GM23248 (cell line): Measurements from ENCODE around the gene REG1B. TPM values are rescaled to one million over a fixed set of nuclear protein-coding genes. Genes with fewer than 3 reads are reported as not detected.

Experiments used
- DNase-seq: peaks from one replicate; pipeline ENCODE4 v3.0.0-alpha.2; 2015
- H2AFZ ChIP-seq: fragments of 200-600 bp; sonication (generic); 2 replicates; pipeline ENCODE4 v1.6.1; 2016; ENCODE audit warnings: antibody characterized with exemption
- H3F3A ChIP-seq: fragments of 200-600 bp; sonication (generic); 2 replicates; pipeline ENCODE4 v1.6.1; 2016; ENCODE audit warnings: mild to moderate bottlenecking, antibody characterized with exemption, mixed run types; ENCODE audit not compliant: insufficient read depth
- H3K27ac ChIP-seq: fragments of 200-600 bp; sonication (generic); 2 replicates; pipeline ENCODE4 v1.5.1; 2016; ENCODE audit warnings: mild to moderate bottlenecking
- H3K27me3 ChIP-seq: fragments of 200-600 bp; sonication (generic); replicated peaks from 2 replicates; pipeline ENCODE4 v1.6.1; 2016; ENCODE audit warnings: mild to moderate bottlenecking; ENCODE audit not compliant: insufficient read depth
- H3K36me3 ChIP-seq: fragments of 200-600 bp; sonication (generic); 2 replicates; pipeline ENCODE4 v1.6.1; 2016; ENCODE audit warnings: low read depth, mild to moderate bottlenecking
- H3K4me1 ChIP-seq: fragments of 200-600 bp; sonication (generic); 2 replicates; pipeline ENCODE4 v1.6.1; 2016; ENCODE audit warnings: mild to moderate bottlenecking; ENCODE audit not compliant: insufficient read depth
- H3K4me2 ChIP-seq: fragments of 200-600 bp; sonication (generic); one replicate; pipeline ENCODE4 v1.6.1; 2016; ENCODE audit warnings: mild to moderate bottlenecking; ENCODE audit not compliant: unreplicated experiment
- H3K4me3 ChIP-seq: fragments of 200-600 bp; sonication (generic); 2 replicates; pipeline ENCODE4 v1.5.1; 2016; ENCODE audit warnings: mild to moderate bottlenecking
- H3K79me2 ChIP-seq: fragments of 200-600 bp; sonication (generic); 2 replicates; pipeline ENCODE4 v1.6.1; 2016; ENCODE audit warnings: mild to moderate bottlenecking; ENCODE audit not compliant: insufficient read depth
- H3K9ac ChIP-seq: fragments of 200-600 bp; sonication (generic); 2 replicates; pipeline ENCODE4 v1.6.1; 2016; ENCODE audit warnings: mild to moderate bottlenecking
- H3K9me2 ChIP-seq: fragments of 200-600 bp; sonication (generic); 2 replicates; pipeline ENCODE4 v1.6.1; 2016; ENCODE audit warnings: mixed run types, mild to moderate bottlenecking, moderate library complexity; ENCODE audit not compliant: insufficient read depth
- H3K9me3 ChIP-seq: fragments of 200-600 bp; sonication (generic); one replicate; pipeline ENCODE4 v1.6.1; 2017; ENCODE audit warnings: low read depth
- H4K20me1 ChIP-seq: fragments of 200-600 bp; sonication (generic); 2 replicates; pipeline ENCODE4 v1.6.0; 2016; ENCODE audit not compliant: insufficient read depth
- EZH2 ChIP-seq: fragments of 200-600 bp; sonication (generic); IDR thresholded peaks from 2 replicates; pipeline ENCODE4 v1.6.1; 2018; ENCODE audit warnings: antibody characterized with exemption, mild to moderate bottlenecking; ENCODE audit not compliant: insufficient read depth, poor library complexity, severe bottlenecking
- EZH2phosphoT487 ChIP-seq: fragments of 200-600 bp; sonication (generic); IDR thresholded peaks from 2 replicates; pipeline ENCODE4 v1.6.1; 2018; ENCODE audit warnings: antibody characterized with exemption, moderate library complexity, mild to moderate bottlenecking, low read depth; ENCODE audit not compliant: insufficient read depth
- WGBS, 2 experiments: methylation state at CpG; one replicate each; pipeline ENCODE4 v1.1.6; 2015 to 2017; ENCODE audit warnings: low lambda C conversion rate in 2 of 2, low coverage in 1 of 2; ENCODE audit errors: missing lambda C conversion rate in 2 of 2; 5-methylcytosine and 5-hydroxymethylcytosine counted together
- in situ Hi-C: fragments of 300-500 bp; cut with MboI; formaldehyde crosslinking; loops from 2 replicates; pipeline ENCODE4 v1.15.0; 2020
- polyA plus RNA-seq: library from polyadenylated mRNA; unstranded; fragments of >200 nt; fragmentation: Nextera tagmentation; extraction: Ambion mirVana; gene quantifications from 2 replicates; pipeline ENCODE4 v1.2.1, GENCODE V29; 2016
- total RNA-seq: library from RNA; depleted of rRNA; stranded (reverse); fragments of >200 nt; shearing (Covaris generic); gene quantifications from 2 replicates; pipeline ENCODE4 v1.2.3, GENCODE V29; 2014

The REG1B gene
- total and polyA plus RNA-seq, 2 experiments from 2014 or later = not detected

DNA sequence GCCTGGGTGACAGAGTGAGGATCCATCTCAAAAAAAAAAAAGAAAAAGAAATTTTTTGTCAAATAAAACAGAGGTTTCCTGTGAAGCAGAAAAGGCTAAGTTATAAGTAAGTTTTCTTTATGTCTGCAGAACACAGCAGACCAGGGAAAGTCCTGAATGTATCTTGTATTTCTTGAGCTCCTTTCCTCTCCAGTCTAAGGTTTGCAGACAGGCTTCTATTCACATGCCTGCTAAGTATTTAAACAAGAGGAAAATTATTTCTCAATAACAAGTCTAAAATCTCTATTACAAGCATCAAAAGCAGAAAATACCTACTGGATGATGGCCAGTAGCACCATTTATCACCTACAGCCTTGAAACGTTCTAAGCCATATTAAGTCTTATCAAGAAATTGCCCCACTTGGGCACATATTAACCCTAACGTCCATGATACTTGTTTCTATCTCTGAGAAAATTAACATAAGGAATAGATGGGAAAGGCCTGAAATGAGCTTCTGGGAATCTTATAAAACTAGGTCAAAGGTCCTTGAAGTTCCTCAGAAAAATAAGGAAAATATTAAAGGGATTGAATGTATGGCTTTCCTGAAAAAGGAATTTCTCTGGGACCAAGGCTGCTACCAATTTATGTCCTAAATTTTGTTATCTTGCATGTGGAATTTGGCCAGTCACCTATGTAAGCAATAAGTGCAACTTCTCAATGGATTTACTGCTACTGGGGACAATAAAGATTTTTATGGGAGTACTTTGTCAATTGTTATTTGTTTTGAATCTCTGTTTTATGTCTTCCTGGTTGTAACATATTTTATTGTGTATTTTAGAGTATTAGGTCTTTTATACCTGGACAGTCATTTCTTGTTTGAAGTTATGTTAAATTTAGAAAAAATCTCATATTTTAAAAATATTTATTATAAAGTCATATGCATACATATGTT is 29.5 kb upstream of the REG1B start:
- H4K20me1 ChIP-seq = no peaks in the 10 kb centered on the region
- no peak overlapping the region for H3K27ac ChIP-seq
- H3K4me3 ChIP-seq = no peak overlapping the region
- H3K9me3 ChIP-seq = no peaks in the 10 kb centered on the region
- H3K36me3 ChIP-seq = no peaks in the 10 kb centered on the region
- TF ChIP-seq EZH2 = no peak
- no peak overlapping the region for H3K9ac ChIP-seq
- H3K9me2 ChIP-seq = no peaks in the 10 kb centered on the region
- WGBS, 2 experiments = 2% methylated on average over 2 of the region's 2 CpGs
- no peak for DNase-seq
- no peaks in the 10 kb centered on the region for H3K79me2 ChIP-seq
- H3K27me3 ChIP-seq = no peaks in the 10 kb centered on the region
- no peaks in the 10 kb centered on the region for H3F3A ChIP-seq
- no peak overlapping the region for H2AFZ ChIP-seq
- in situ Hi-C loops = no loop called here
- H3K4me2 ChIP-seq = no peak overlapping the region
- no peaks in the 10 kb centered on the region for H3K4me1 ChIP-seq

GRCh38 chr2:79114797-79115494 is 27.2 kb upstream of the REG1B start:
- H3K9me2 ChIP-seq = no peaks in the 10 kb centered on the region
- TF ChIP-seq EZH2 = no peak
- no peak for TF ChIP-seq EZH2phosphoT487
- H3K79me2 ChIP-seq = no peaks in the 10 kb centered on the region
- no peaks in the 10 kb centered on the region for H3K27me3 ChIP-seq
- no peak overlapping the region for H2AFZ ChIP-seq
- DNase-seq = no peak
- no peak overlapping the region for H3K9ac ChIP-seq
- 0 to 6% methylated on average over 3 of the region's 3 CpGs for whole genome bisulfite sequencing, 2 experiments
- H3K4me3 ChIP-seq = no peak overlapping the region
- H3K36me3 ChIP-seq = no peaks in the 10 kb centered on the region
- H3F3A ChIP-seq = no peaks in the 10 kb centered on the region
- in situ Hi-C loops = no loop called here
- no peak overlapping the region for H3K4me2 ChIP-seq
- H3K4me1 ChIP-seq = no peaks in the 10 kb centered on the region
- H3K27ac ChIP-seq = no peak overlapping the region
- H4K20me1 ChIP-seq = no peaks in the 10 kb centered on the region
- H3K9me3 ChIP-seq = no peaks in the 10 kb centered on the region

DNA sequence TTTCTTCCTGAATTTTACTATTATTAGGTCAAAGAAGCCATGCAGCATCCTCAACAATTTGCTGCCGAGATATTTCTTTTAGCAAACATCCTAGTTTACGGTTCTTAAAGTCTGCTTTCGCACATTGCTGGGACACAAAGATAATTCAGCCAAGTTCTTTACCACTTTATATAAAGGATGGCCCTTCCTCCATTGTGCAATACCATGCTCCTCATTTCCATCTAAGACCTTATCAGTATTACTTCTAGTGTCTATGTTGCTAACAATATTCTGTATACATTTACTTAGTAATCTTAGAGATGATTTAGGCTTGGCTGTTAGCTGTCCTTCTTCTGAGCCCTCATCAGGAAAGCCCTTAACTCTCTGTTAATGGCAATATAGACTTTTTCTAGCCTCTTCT is 24.5 kb upstream of the REG1B start:
- no peak for TF ChIP-seq EZH2phosphoT487
- TF ChIP-seq EZH2 = no peak
- no peaks in the 10 kb centered on the region for H3K27me3 ChIP-seq

GRCh38 chr2:79105259-79105658 is 17.5 kb upstream of the REG1B start:
- TF ChIP-seq EZH2 (no peak), EZH2phosphoT487 (no peak)
- 10 to 20% methylated on average over 2 of the region's 2 CpGs for WGBS, 2 experiments
- in situ Hi-C loops = no loop called here

More for the DNA sequence above, 24.5 kb upstream of the REG1B start:
- Histone ChIP-seq H4K20me1 (no peaks in the 10 kb centered on the region), H3K36me3 (no peaks in the 10 kb centered on the region), H2AFZ (no peak overlapping the region), H3K4me3 (no peak overlapping the region), H3F3A (no peaks in the 10 kb centered on the region), H3K9me2 (no peaks in the 10 kb centered on the region), H3K27ac (no peak overlapping the region), H3K79me2 (no peaks in the 10 kb centered on the region), H3K4me1 (no peaks in the 10 kb centered on the region), H3K9me3 (no peaks in the 10 kb centered on the region), H3K4me2 (no peak overlapping the region), H3K9ac (no peak overlapping the region)
- no peak for DNase-seq
- in situ Hi-C loops = no loop called here
- WGBS, 2 experiments = 11 to 20% methylated on average over 3 of the region's 3 CpGs

More at GRCh38 chr2:79105259-79105658, 17.5 kb upstream of the REG1B start:
- no peaks in the 10 kb centered on the region for H4K20me1 ChIP-seq
- H3K79me2 ChIP-seq = no peaks in the 10 kb centered on the region
- no peak overlapping the region for H3K27ac ChIP-seq
- H3K36me3 ChIP-seq = no peaks in the 10 kb centered on the region
- H3K9me2 ChIP-seq = no peaks in the 10 kb centered on the region
- H3K27me3 ChIP-seq = no peaks in the 10 kb centered on the region
- no peak overlapping the region for H3K4me2 ChIP-seq
- H2AFZ ChIP-seq = no peak overlapping the region
- H3K9me3 ChIP-seq = peaks cover 5% of the 10 kb centered on the region
- no peaks in the 10 kb centered on the region for H3K4me1 ChIP-seq
- no peaks in the 10 kb centered on the region for H3F3A ChIP-seq
- H3K9ac ChIP-seq = no peak overlapping the region
- no peak overlapping the region for H3K4me3 ChIP-seq
- DNase-seq = no peak
